A549 (cell line): Measurements from ENCODE around the gene ZNF580. TPM values are rescaled to one million over a fixed set of nuclear protein-coding genes. Genes with fewer than 3 reads are reported as not detected.

Experiments
- ATAC-seq, 2 experiments: fragments of 200-7000 bp in 1 of 2; fragments of >200 bp in 1 of 2; cut with Nextera tagmentation in 1 of 2; cut with Tn5 transposase in 1 of 2; 3 replicates each; pipeline versions ENCODE4 v1.8.0 to v1.9.1; 2018 to 2020; ENCODE audit warnings: mild to moderate bottlenecking in 1 of 2, moderate library complexity in 1 of 2
- CTCF ChIA-PET: fragments of 300-600 bp; sonication (Branson Sonifier 250); formaldehyde crosslinking; extraction: SDS; loops from one replicate; lab custom pipeline; 2021; ENCODE audit warnings: antibody characterized with exemption, inconsistent platforms; lab: Yijun Ruan, JAX
- POLR2A ChIA-PET: fragments of 350-600 bp; formaldehyde crosslinking; extraction: SDS; loops from one replicate; lab custom pipeline; 2021; ENCODE audit warnings: antibody characterized with exemption, inconsistent platforms; lab: Yijun Ruan, JAX
- DNase-seq, 2 experiments: peaks; one replicate each; pipeline versions ENCODE4 v3.0.0 to v3.0.0-alpha.2; 2011 to 2016; ENCODE audit warnings: low read depth in 1 of 2, low spot score in 1 of 2
- FAIRE-seq: peaks from 2 replicates; lab custom pipeline; 2011; peaks lifted over from hg19 to GRCh38; lab: Jason Lieb, UNC
- H3K27ac ChIP-seq, 2 experiments: fragments of >200 bp; sonication (Bioruptor Twin); formaldehyde crosslinking; 3 replicates each; pipeline ENCODE4 v1.5.1; 2016 to 2017
- H3K4me1 ChIP-seq: fragments of >200 bp; sonication (Bioruptor Twin); formaldehyde crosslinking; 3 replicates; pipeline ENCODE4 v1.6.1; 2016
- H3K4me2 ChIP-seq: fragments of >200 bp; sonication (Bioruptor Twin); formaldehyde crosslinking; 3 replicates; pipeline ENCODE4 v1.6.1; 2016
- H3K4me3 ChIP-seq: fragments of >200 bp; sonication (Bioruptor Twin); formaldehyde crosslinking; 3 replicates; pipeline ENCODE4 v1.5.1; 2016
- H3K9me3 ChIP-seq: fragments of >200 bp; sonication (Bioruptor Twin); formaldehyde crosslinking; 3 replicates; pipeline ENCODE4 v1.6.1; 2016
- CEBPB ChIP-seq, 2 experiments: fragments of >200 bp in 1 of 2; sonication (Bioruptor Twin) in 1 of 2; formaldehyde crosslinking in 1 of 2; IDR thresholded peaks; 2 replicates each; pipeline ENCODE4 v1.6.1; 2012 to 2016
- CTCF ChIP-seq: fragments of >200 bp; sonication (Bioruptor Twin); formaldehyde crosslinking; IDR thresholded peaks from 3 replicates; pipeline ENCODE4 v1.5.1; 2016
- EHMT2 ChIP-seq: fragments of 200-600 bp; sonication (generic); IDR thresholded peaks from 2 replicates; pipeline ENCODE4 v1.6.1; 2016; ENCODE audit warnings: antibody characterized with exemption, low read depth, mild to moderate bottlenecking, moderate library complexity
- ELK1 ChIP-seq: fragments of 150-350 bp; IDR thresholded peaks from 2 replicates; pipeline ENCODE4 v1.6.1; 2014; ENCODE audit warnings: low read depth, mild to moderate bottlenecking, low read length
- FOSB ChIP-seq: fragments of 250-450 bp; sonication (Bioruptor Pico); IDR thresholded peaks from 2 replicates; pipeline ENCODE4 v1.5.0; 2020; ENCODE audit warnings: mild to moderate bottlenecking, moderate library complexity
- FOSL2 ChIP-seq, 2 experiments: fragments of 450-650 bp in 1 of 2; fragments of >200 bp in 1 of 2; sonication (Bioruptor Twin) in 1 of 2; formaldehyde crosslinking; IDR thresholded peaks; 2 replicates each; pipeline versions ENCODE4 v1.5.0 to v1.6.1; 2016 to 2020; ENCODE audit warnings: mild to moderate bottlenecking in 1 of 2, moderate library complexity in 1 of 2
- GATA3 ChIP-seq: IDR thresholded peaks from 2 replicates; pipeline ENCODE4 v1.6.1; 2012; ENCODE audit warnings: borderline replicate concordance
- HDAC2 ChIP-seq: fragments of 200-600 bp; sonication (generic); IDR thresholded peaks from 2 replicates; pipeline ENCODE4 v1.6.1; 2016
- HES2 ChIP-seq: fragments of >200 bp; sonication (Bioruptor Twin); formaldehyde crosslinking; IDR thresholded peaks from 2 replicates; pipeline ENCODE4 v1.6.1; 2016
- HEYL ChIP-seq: fragments of 250-450 bp; sonication (Bioruptor Pico); IDR thresholded peaks from 2 replicates; pipeline ENCODE4 v1.8.0; 2021; ENCODE audit warnings: mild to moderate bottlenecking, moderate library complexity
- HOXB13 ChIP-seq: fragments of 250-450 bp; sonication (Bioruptor Pico); IDR thresholded peaks from 2 replicates; pipeline ENCODE4 v1.5.0; 2020; ENCODE audit warnings: low read depth, mild to moderate bottlenecking, moderate library complexity
- JUN ChIP-seq, 2 experiments: fragments of >200 bp; sonication (Bioruptor Twin); formaldehyde crosslinking; IDR thresholded peaks; 2 replicates in 1 of 2; 3 replicates in 1 of 2; pipeline ENCODE4 v1.6.1; 2016 to 2017
- KDM1A ChIP-seq: fragments of 200-600 bp; sonication (generic); IDR thresholded peaks from 2 replicates; pipeline ENCODE4 v1.6.1; 2016; ENCODE audit warnings: low read depth, mild to moderate bottlenecking
- MAFK ChIP-seq: fragments of 450-650 bp; IDR thresholded peaks from 2 replicates; pipeline ENCODE4 v1.6.1; 2014; ENCODE audit not compliant: partially characterized antibody
- MAZ ChIP-seq: fragments of 150-350 bp; IDR thresholded peaks from 2 replicates; pipeline ENCODE4 v1.6.1; 2014; ENCODE audit warnings: antibody characterized with exemption, low read depth, low read length, borderline replicate concordance
- MYC ChIP-seq: IDR thresholded peaks from 2 replicates; pipeline ENCODE4 v1.6.1; 2012; ENCODE audit warnings: mild to moderate bottlenecking, inconsistent platforms, low read length, improper control_type of control experiment, borderline replicate concordance
- NFE2L2 ChIP-seq: fragments of 150-350 bp; conservative IDR thresholded peaks from 2 replicates; pipeline ENCODE4 v1.6.1; 2014; ENCODE audit warnings: low read length
- NPAS2 ChIP-seq: fragments of 250-450 bp; sonication (Bioruptor Pico); IDR thresholded peaks from 2 replicates; pipeline ENCODE4 v1.8.0; 2022; ENCODE audit warnings: mild to moderate bottlenecking, moderate library complexity, borderline replicate concordance
- PHF8 ChIP-seq: fragments of 200-600 bp; sonication (generic); IDR thresholded peaks from 2 replicates; pipeline ENCODE4 v1.6.1; 2016; ENCODE audit warnings: low read depth, mild to moderate bottlenecking, antibody characterized with exemption, moderate library complexity, borderline replicate concordance
- POLR2A ChIP-seq: IDR thresholded peaks from 2 replicates; pipeline ENCODE4 v1.6.1; 2012; ENCODE audit warnings: mild to moderate bottlenecking, low read length
- POLR2AphosphoS2 ChIP-seq: conservative IDR thresholded peaks from 2 replicates; pipeline ENCODE4 v1.6.1; 2012; ENCODE audit warnings: low read length, improper control_type of control experiment, inconsistent platforms
- REST ChIP-seq: fragments of 200-600 bp; sonication (generic); IDR thresholded peaks from 2 replicates; pipeline ENCODE4 v1.6.1; 2016; ENCODE audit warnings: antibody characterized with exemption, mild to moderate bottlenecking, moderate library complexity
- RFX5 ChIP-seq: fragments of 450-650 bp; IDR thresholded peaks from 2 replicates; pipeline ENCODE4 v1.7.1; 2014; ENCODE audit warnings: antibody characterized with exemption, mild to moderate bottlenecking, moderate library complexity
- RNF2 ChIP-seq: fragments of 200-600 bp; sonication (generic); IDR thresholded peaks from 2 replicates; pipeline ENCODE4 v1.6.1; 2016; ENCODE audit warnings: low read depth, mild to moderate bottlenecking, antibody characterized with exemption, moderate library complexity, borderline replicate concordance
- SMC3 ChIP-seq: fragments of >200 bp; sonication (Bioruptor Twin); formaldehyde crosslinking; IDR thresholded peaks from 3 replicates; pipeline ENCODE4 v1.6.1; 2018; ENCODE audit warnings: inconsistent platforms
- SREBF2 ChIP-seq: fragments of 450-650 bp; IDR thresholded peaks from 2 replicates; pipeline ENCODE4 v1.6.1; 2014; ENCODE audit warnings: mild to moderate bottlenecking, moderate library complexity
- TP53 ChIP-seq: fragments of 250-450 bp; sonication (Bioruptor Pico); IDR thresholded peaks from 2 replicates; pipeline ENCODE4 v1.5.0; 2021; ENCODE audit warnings: mild to moderate bottlenecking, moderate library complexity
- ZC3H11A ChIP-seq: fragments of 450-650 bp; IDR thresholded peaks from 2 replicates; pipeline ENCODE4 v1.6.1; 2014; ENCODE audit warnings: antibody characterized with exemption, mild to moderate bottlenecking
- ZFP36 ChIP-seq: fragments of 450-650 bp; IDR thresholded peaks from 2 replicates; pipeline ENCODE4 v1.6.1; 2014; ENCODE audit warnings: borderline replicate concordance; ENCODE audit not compliant: partially characterized antibody
- WGBS: methylation state at CpG from one replicate; pipeline ENCODE4 v1.1.6; 2017; ENCODE audit errors: missing lambda C conversion rate; 5-methylcytosine and 5-hydroxymethylcytosine counted together
- polyA minus RNA-seq: library from RNA; depleted of rRNA, polyadenylated mRNA; stranded (reverse); fragments of >200 nt; gene quantifications from 2 replicates; pipeline ENCODE4 v1.2.3, GENCODE V29; 2011; rRNA and poly(A)+ RNA removed
- polyA plus RNA-seq, 4 experiments: library from polyadenylated mRNA; depleted of rRNA in 3 of 4; stranded (reverse); fragments of >200 nt; fragmentation: RNase III in 1 of 4; extraction: RNeasy Plus Mini Kit Qiagen cat#74134 plus additional on column Dnase treatment in 1 of 4; gene quantifications; 2 replicates in 3 of 4; 3 replicates in 1 of 4; pipeline ENCODE4 v1.2.3, GENCODE V29; 2011 to 2017
- TF ChIP-seq, protein P1 (sequence below): fragments of 450-650 bp; IDR thresholded peaks from 2 replicates; pipeline ENCODE4 v1.6.1; 2014; ENCODE audit warnings: antibody characterized with exemption

ZNF580 gene, protein sequence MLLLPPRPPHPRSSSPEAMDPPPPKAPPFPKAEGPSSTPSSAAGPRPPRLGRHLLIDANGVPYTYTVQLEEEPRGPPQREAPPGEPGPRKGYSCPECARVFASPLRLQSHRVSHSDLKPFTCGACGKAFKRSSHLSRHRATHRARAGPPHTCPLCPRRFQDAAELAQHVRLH
- polyA plus RNA-seq (2011; rRNA removed), result 9.2 and 15.2 TPM in 2 replicates
- 31.0 and 40.5 TPM in 2 replicates for polyA plus RNA-seq (2012; cell fraction: cytosol; rRNA removed)
- polyA plus RNA-seq (2012; cell fraction: nucleus; rRNA removed), result 44.9 and 60.4 TPM in 2 replicates
- 40.5 to 57.0 TPM (median 52.8 TPM) in 3 replicates for polyA plus RNA-seq (2017; fragmentation: RNase III; extraction: RNeasy Plus Mini Kit Qiagen cat#74134 plus additional on column Dnase treatment)
- 14.0 and 15.0 TPM in 2 replicates for polyA minus RNA-seq

GRCh38 chr19:55640577-55641425 lies at the start of gene ZNF580:
TSS of gene ZNF580 (plus strand) at chr19:55641002. CDS start at chr19:55642509, 1,507 bp downstream.
- POLR2A ChIA-PET, result interaction anchor here (0.6 kb wide), 2 partner anchors 346 to 405 kb away, joined by 3 to 4 read pairs; no protein-coding TSS in a partner anchor
- Histone ChIP-seq H3K4me1 (peaks cover 37% of the 10 kb centered on the region), H3K9me3 (no peaks in the 10 kb centered on the region), H3K27ac (peak within 1 kb of the TSS; percentile 92 to 97), H3K4me3 (peak within 1 kb of the TSS; percentile 63), H3K4me2 (peak within 1 kb of the TSS; percentile 100)
- FAIRE-seq (no peak), ATAC-seq (peak; percentile 62 to 67), DNase-seq (peak; percentile 77 to 88)
- CTCF ChIA-PET, result interaction anchor here (1.0 to 1.9 kb wide), 4 partner anchors 9 to 14 kb away, joined by 3 to 6 read pairs (median 4); no protein-coding TSS in a partner anchor
- WGBS, result 6% methylated on average over 24 of the region's 89 CpGs
- TF ChIP-seq EHMT2 (no peak), CEBPB (IDR thresholded peaks at IDR 0.05) (no peak), FOSL2 (IDR thresholded peaks at IDR 0.05) (no peak), FOSL2 (CRISPR knock-in tag; IDR thresholded peaks at IDR 0.05) (no peak), NFE2L2 (no peak), HOXB13 (CRISPR knock-in tag) (no peak), POLR2AphosphoS2 (no peak), RNF2 (no peak), REST (no peak), NPAS2 (CRISPR knock-in tag) (no peak), TP53 (no peak), ZFP36 (no peak), PHF8 (peak; percentile 59), SMC3 (no peak), ZC3H11A (no peak), HEYL (CRISPR knock-in tag) (no peak), MAZ (no peak), SREBF2 (no peak), GATA3 (peak; percentile 45), ELK1 (no peak), JUN (IDR thresholded peaks at IDR 0.05) (peak; percentile 79 to 99), FOSB (CRISPR knock-in tag) (no peak), HDAC2 (no peak), CTCF (0 out of 3 replicates have a peak, but pooled peaks have one; percentile 10), RFX5 (no peak), MYC (no peak), HES2 (no peak), MAFK (no peak), KDM1A (no peak), POLR2A (peak; percentile 47)
- TF ChIP-seq, protein P1, sequence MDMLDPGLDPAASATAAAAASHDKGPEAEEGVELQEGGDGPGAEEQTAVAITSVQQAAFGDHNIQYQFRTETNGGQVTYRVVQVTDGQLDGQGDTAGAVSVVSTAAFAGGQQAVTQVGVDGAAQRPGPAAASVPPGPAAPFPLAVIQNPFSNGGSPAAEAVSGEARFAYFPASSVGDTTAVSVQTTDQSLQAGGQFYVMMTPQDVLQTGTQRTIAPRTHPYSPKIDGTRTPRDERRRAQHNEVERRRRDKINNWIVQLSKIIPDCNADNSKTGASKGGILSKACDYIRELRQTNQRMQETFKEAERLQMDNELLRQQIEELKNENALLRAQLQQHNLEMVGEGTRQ, result no peak
